Heart left ventricle (tissue), 16 donors: Measurements from ENCODE around the gene ATXN7L1. TPM values are rescaled to one million over a fixed set of nuclear protein-coding genes. Genes with fewer than 3 reads are reported as not detected.
A peak's percentile ranks its signal among the peaks of the same experiment; 100 is the strongest.

Source experiments
- ATAC-seq, 4 donors: fragments of 200-7000 bp; cut with Tn5 transposase; one replicate each; pipeline ENCODE4 v1.9.1; 2020 to 2022; ENCODE audit warnings: moderate library complexity in 4 of 4, mild to moderate bottlenecking in 3 of 4, moderate number of reproducible peaks in 1 of 4
- DNase-seq, 5 donors: peaks; one replicate each; pipeline ENCODE4 v3.0.0-alpha.2; 2020
- H3K27ac ChIP-seq, 12 donors: fragments of 200-600 bp; sonication (generic) in 4 of 12; one replicate each; pipeline versions ENCODE4 v1.5.0 to v1.8.0; 2016 to 2022; ENCODE audit warnings: mild to moderate bottlenecking in 2 of 12
- H3K27me3 ChIP-seq, 9 donors: fragments of 200-600 bp; sonication (generic) in 2 of 9; one replicate each; pipeline versions ENCODE4 v1.5.1 to v1.8.0; 2016 to 2022; ENCODE audit warnings: mild to moderate bottlenecking in 3 of 9
- H3K36me3 ChIP-seq, 9 donors: fragments of 200-600 bp; sonication (generic) in 2 of 9; one replicate each; pipeline versions ENCODE4 v1.5.0 to v1.8.0; 2018 to 2022; ENCODE audit warnings: mild to moderate bottlenecking in 2 of 9
- H3K4me1 ChIP-seq, 12 donors: fragments of 200-600 bp; sonication (generic) in 4 of 12; one replicate each; pipeline versions ENCODE4 v1.5.0 to v1.8.0; 2016 to 2022; ENCODE audit warnings: mild to moderate bottlenecking in 3 of 12
- H3K4me3 ChIP-seq, 12 donors: fragments of 200-600 bp; sonication (generic) in 4 of 12; one replicate each; pipeline versions ENCODE4 v1.5.0 to v1.8.0; 2017 to 2022; ENCODE audit warnings: mild to moderate bottlenecking in 9 of 12, moderate library complexity in 4 of 12
- H3K9me3 ChIP-seq, 12 donors: fragments of 200-600 bp; sonication (generic) in 4 of 12; one replicate each; pipeline versions ENCODE4 v1.5.0 to v1.8.0; 2016 to 2022; ENCODE audit warnings: mild to moderate bottlenecking in 1 of 12
- POLR2A ChIP-seq, 2 donors: fragments of 450-650 bp; IDR thresholded peaks; one replicate each; pipeline ENCODE4 v1.6.1; 2017; ENCODE audit warnings: antibody characterized with exemption in 2 of 2, mild to moderate bottlenecking in 2 of 2, moderate library complexity in 2 of 2
- WGBS, 4 donors: extraction: QIAGEN DNeasy Blood & Tissue Kit in 2 of 4; methylation state at CpG; one replicate each; pipeline versions ENCODE4 v1.1.5 to v1.1.7; 2013 to 2018; 5-methylcytosine and 5-hydroxymethylcytosine counted together
- intact Hi-C, 10 donors: fragments of 100-400 bp; cut with DNase I; formaldehyde crosslinking; loops; one replicate each; pipeline versions ENCODE4 v1.11.1 to v1.14.2; 2022
- polyA plus RNA-seq, 2 donors: library from polyadenylated mRNA; stranded (reverse); fragments of 200-250 nt; gene quantifications; one replicate each; pipeline ENCODE4 v1.2.3, GENCODE V29; 2013
- total RNA-seq, 9 donors: library from RNA; depleted of rRNA in 2 of 9; stranded (reverse); fragments of >200 nt in 2 of 9; fragmentation: NEBNext Ultra II Directional in 3 of 9; extraction: Animal tissue kit (Norgen Biotek cat#: 25700) in 3 of 9; gene quantifications; one replicate each; pipeline versions ENCODE4 v1.1.0 to v1.2.4, GENCODE V29; 2016 to 2023
- TF ChIP-seq, protein P1 (sequence below), 12 donors: fragments of 200-600 bp; sonication (generic) in 4 of 12; IDR thresholded peaks; one replicate each; pipeline versions ENCODE4 v1.5.0 to v1.8.0; 2018 to 2022; ENCODE audit warnings: antibody characterized with exemption in 12 of 12, mild to moderate bottlenecking in 5 of 12
- donor health status: ischemic (EF 13 %, LVEDD 7.1; RV severe dilation, severe dysfunction).
- donor health status: healthy with polysubstance abuse.
- donor health status: DM: no; HTN: yes; CAD: no.
- donor health status: DM: no; HTN: no; CAD: no.
- donor health status: ischemic (EF 25% LVEDD 6.9; RV normal size, moderate dysfunction).
- donor health status: ischemic (EF 25% LVEDD 5.7; RV mildly dilated, moderate dysfunction).
- donor health status: healthy.
- donor health status: DM: yes; HTN: yes; CAD: no.
- donor health status: ischemic (EF 35%, LVEDD 5.7; RV mildly dilated, moderate dysfunction).
- donor health status: nonischemic (EF 11% LVEDD 7.7; RV severe dilation, severe dysfunction).
- donor health status: DM: yes; HTN: yes; CAD: no.
- donor health status: PGD.
- donor health status: ischemic (EF 29% LVEDD 5.4; RV normal size, mild dysfunction).
- donor health status: nonischemic (EF 23%, LVEDD 6.1; RV moderate dilation, normal function).

The ATXN7L1 gene
- total and polyA plus RNA-seq, 11 donors, result 2.0 to 10.6 (median 3.6) TPM

DNA sequence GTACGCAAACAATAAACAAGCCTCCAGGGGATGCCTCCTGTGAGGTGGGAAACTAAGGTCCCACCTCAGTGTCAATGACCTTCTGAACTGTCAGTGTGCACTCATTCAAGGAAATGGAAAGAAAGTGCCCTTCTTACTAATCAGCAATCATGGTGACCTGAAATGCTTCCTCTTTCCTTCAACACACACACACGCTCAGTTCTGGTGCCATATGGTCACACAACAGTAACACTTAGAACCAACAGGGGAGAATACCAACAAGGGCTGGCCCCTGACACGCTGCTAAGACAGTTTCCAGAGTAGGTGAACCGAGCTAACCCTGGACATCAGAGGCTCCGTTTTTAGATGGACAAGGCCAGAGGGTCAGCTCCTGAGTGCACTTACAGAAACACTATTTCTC is 253.0 kb downstream of the ATXN7L1 start:
- no peak overlapping the region for H3K4me3 ChIP-seq
- H3K27ac ChIP-seq, result no peak overlapping the region
- no peaks in the 10 kb centered on the region for H3K27me3 ChIP-seq
- intact Hi-C loops, result no loop called here
- H3K4me1 ChIP-seq, result peaks cover 0 to 14% (median 6%) of the 10 kb centered on the region in 12 donors
- H3K9me3 ChIP-seq, result peaks cover 0 to 12% (median 2%) of the 10 kb centered on the region in 12 donors
- ATAC-seq, result no peak
- no peak for TF ChIP-seq POLR2A (IDR thresholded peaks at IDR 0.05)
- TF ChIP-seq, protein P1, sequence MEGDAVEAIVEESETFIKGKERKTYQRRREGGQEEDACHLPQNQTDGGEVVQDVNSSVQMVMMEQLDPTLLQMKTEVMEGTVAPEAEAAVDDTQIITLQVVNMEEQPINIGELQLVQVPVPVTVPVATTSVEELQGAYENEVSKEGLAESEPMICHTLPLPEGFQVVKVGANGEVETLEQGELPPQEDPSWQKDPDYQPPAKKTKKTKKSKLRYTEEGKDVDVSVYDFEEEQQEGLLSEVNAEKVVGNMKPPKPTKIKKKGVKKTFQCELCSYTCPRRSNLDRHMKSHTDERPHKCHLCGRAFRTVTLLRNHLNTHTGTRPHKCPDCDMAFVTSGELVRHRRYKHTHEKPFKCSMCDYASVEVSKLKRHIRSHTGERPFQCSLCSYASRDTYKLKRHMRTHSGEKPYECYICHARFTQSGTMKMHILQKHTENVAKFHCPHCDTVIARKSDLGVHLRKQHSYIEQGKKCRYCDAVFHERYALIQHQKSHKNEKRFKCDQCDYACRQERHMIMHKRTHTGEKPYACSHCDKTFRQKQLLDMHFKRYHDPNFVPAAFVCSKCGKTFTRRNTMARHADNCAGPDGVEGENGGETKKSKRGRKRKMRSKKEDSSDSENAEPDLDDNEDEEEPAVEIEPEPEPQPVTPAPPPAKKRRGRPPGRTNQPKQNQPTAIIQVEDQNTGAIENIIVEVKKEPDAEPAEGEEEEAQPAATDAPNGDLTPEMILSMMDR (IDR thresholded peaks at IDR 0.05), result no peak
- DNase-seq, result no peak
- peaks cover 0 to 70% (median 33%) of the 10 kb centered on the region in 9 donors for H3K36me3 ChIP-seq
- 92 to 93% (median 92%) methylated on average over 5 of the region's 5 CpGs for WGBS, 4 donors

DNA sequence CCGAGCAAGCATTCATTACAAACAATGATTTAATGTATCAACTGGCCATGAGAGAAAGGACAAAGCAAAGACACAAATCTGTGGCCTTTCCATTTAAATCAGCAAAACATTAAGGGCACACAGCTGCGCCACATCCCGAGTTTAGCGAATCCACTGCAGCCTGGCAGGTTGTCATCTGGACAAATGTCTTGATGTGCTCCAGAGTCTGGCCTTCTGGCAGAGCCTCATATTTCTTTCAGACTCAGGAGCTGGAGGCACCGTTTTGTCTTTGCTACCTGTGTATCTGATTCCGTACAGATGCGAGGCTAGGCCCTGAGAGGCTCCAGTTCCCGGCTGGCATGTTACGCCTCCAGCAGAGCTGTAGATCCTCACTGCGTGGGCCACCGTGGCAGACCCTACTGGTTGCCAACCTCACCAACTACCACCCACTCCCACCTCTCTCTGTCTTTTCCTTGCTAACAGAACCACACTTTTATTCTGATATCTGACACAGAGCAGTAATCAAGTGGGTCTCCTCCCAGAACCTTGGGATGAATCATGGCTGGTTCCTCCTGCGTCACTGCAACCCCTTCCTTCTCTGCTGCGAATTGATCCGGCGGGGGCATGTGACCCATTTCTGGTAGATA is 254.2 kb downstream of the ATXN7L1 start:
- no peak for ATAC-seq
- WGBS, 4 donors, result 89 to 94% (median 92%) methylated on average over 15 of the region's 15 CpGs

DNA sequence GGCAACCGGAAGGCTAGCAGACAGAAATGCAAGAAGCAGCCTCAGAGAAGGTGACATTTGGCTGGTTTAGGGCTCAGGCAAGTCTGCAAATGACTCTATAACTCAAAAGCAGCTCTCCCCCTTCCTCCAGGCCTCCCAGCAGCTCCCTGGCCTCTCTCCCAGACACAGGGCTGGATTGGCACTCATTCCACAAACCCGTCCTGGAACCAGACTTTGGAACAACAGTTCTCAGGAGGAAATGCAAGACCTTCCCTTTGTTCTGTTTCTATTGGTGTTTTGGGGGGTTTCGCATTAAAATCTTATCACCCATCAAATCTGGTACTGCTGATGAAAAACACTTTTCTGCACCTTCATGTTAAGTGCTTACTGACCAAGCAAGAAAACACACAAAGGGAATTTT is 254.8 kb downstream of the ATXN7L1 start:
- WGBS, 4 donors, result 52 to 66% (median 55%) methylated on average over 3 of the region's 3 CpGs
- Histone ChIP-seq H3K27me3 (no peaks in the 10 kb centered on the region), H3K36me3 (peaks cover 0 to 79% (median 33%) of the 10 kb centered on the region in 9 donors), H3K4me1 (peaks cover 0 to 16% (median 8%) of the 10 kb centered on the region in 12 donors), H3K4me3 (no peak overlapping the region), H3K9me3 (peaks cover 0 to 11% (median 2%) of the 10 kb centered on the region in 12 donors), H3K27ac (peak overlapping the region in 1 of 12 donors; percentile 58)
- intact Hi-C loops, result no loop called here
- TF ChIP-seq, protein P1 (IDR thresholded peaks at IDR 0.05), result no peak
- TF ChIP-seq POLR2A (IDR thresholded peaks at IDR 0.05), result no peak
- ATAC-seq, result peak; percentile 74 to 90 (median 88)
- peak in 4 of 5 donors; percentile 46 to 68 (median 58) for DNase-seq

More for the DNA sequence above, 254.2 kb downstream of the ATXN7L1 start:
- no peak overlapping the region for H3K4me3 ChIP-seq
- H3K36me3 ChIP-seq, result peaks cover 0 to 81% (median 35%) of the 10 kb centered on the region in 9 donors
- H3K9me3 ChIP-seq, result peaks cover 0 to 12% (median 2%) of the 10 kb centered on the region in 12 donors
- no peaks in the 10 kb centered on the region for H3K27me3 ChIP-seq
- TF ChIP-seq POLR2A (IDR thresholded peaks at IDR 0.05), result no peak
- TF ChIP-seq, protein P1 (IDR thresholded peaks at IDR 0.05), result no peak
- H3K4me1 ChIP-seq, result peaks cover 0 to 16% (median 7%) of the 10 kb centered on the region in 12 donors
- H3K27ac ChIP-seq, result peak overlapping the region in 1 of 12 donors; percentile 58
- intact Hi-C loops, result no loop called here
- no peak for DNase-seq

DNA sequence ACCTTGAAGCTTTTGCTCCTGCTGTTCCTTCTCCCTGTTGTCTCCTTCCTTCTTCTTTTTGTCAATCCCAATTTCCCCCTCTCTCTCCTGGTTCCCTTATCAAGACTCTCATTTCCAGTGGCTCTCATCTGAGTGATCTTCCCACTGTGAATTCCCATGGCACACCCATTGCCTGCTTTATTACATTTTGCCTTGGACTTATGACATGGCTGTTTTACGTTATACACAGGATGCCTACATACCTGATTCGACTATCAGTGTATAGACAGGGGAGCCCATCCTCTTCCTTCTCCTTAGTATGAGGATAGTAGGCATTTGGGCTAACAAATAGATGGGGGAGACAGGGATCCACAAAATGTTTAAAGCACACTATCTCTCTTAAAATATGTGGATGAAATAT is 255.2 kb downstream of the ATXN7L1 start:
- intact Hi-C loops, result no loop called here
- Histone ChIP-seq H3K27me3 (no peaks in the 10 kb centered on the region), H3K4me1 (peaks cover 0 to 16% (median 8%) of the 10 kb centered on the region in 12 donors), H3K9me3 (peaks cover 0 to 6% (median under 1%) of the 10 kb centered on the region in 12 donors), H3K27ac (peak overlapping the region in 1 of 12 donors; percentile 18), H3K36me3 (peaks cover 0 to 79% (median 30%) of the 10 kb centered on the region in 9 donors), H3K4me3 (no peak overlapping the region)
- DNase-seq (no peak), ATAC-seq (no peak)
- TF ChIP-seq, protein P1 (IDR thresholded peaks at IDR 0.05), result no peak
- TF ChIP-seq POLR2A (IDR thresholded peaks at IDR 0.05), result no peak
- WGBS, 4 donors, result 39 to 44% (median 42%) methylated on average over 2 of the region's 2 CpGs
